ACHN (cell line): Measurements from ENCODE around the gene HMMR.
"Not testable (repeated sequence)": the region's sequence is repeated elsewhere in the genome, so short reads cannot be mapped to it uniquely, and the experiment has no call there.

ENCODE experiments used
- DNase-seq: peaks from one replicate; pipeline ENCODE4 v3.0.0-alpha.2; 2015
- in situ Hi-C: cut with HindIII; loops from 2 replicates; pipeline ENCODE4 v1.10.0; 2017; ENCODE audit warnings: low sequenced_read_pairs, low pct_ligation_motif_present, low pct_unique_long_range_greater_than_20kb

HMMR gene

DNA sequence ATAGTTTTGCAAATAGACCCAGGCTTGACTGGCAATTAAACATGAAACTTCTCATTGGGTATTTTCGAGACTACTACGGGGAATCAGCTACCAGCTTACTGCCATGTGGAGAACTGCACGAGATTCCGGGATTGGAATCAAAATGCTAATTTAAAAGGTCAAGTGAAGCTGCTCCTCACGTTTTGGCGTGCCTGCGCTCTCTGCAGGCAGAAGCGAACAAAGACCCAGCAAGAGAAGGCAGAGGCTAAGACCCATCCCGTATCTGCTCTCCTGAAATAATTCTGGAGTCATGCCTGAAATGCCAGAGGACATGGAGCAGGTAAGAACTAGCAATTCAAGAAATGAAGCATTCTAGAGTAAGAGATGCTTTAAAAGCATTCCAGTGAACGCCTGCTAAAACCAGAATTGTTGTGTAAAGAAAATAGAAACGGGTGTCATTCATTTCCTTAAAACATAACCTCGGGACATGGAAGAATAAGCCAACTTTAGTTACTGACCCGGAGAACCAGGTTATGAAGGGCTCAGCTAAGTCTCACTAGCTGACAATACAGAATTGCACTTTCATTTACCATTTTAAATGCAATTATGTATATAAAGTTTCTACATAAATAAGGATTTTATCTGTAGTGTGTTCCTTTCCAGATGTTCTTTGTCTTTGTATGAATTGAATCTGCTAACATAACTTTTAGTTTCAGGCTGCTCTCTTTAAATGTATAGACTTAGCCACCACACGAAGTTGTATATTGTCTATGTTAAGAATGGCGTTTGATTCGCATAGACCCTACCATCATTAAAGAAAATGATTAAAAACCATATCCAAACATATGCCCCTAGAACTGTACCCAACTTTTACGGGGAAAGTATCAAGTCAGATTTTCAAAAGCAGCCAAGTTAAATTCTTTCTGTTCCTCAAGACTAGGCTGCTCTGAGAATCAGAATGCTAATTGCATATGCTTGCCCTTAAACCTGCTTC lies 43.0 kb downstream of the HMMR start:
- in situ Hi-C loops = no loop called here
- peak; percentile 80 for DNase-seq

DNA sequence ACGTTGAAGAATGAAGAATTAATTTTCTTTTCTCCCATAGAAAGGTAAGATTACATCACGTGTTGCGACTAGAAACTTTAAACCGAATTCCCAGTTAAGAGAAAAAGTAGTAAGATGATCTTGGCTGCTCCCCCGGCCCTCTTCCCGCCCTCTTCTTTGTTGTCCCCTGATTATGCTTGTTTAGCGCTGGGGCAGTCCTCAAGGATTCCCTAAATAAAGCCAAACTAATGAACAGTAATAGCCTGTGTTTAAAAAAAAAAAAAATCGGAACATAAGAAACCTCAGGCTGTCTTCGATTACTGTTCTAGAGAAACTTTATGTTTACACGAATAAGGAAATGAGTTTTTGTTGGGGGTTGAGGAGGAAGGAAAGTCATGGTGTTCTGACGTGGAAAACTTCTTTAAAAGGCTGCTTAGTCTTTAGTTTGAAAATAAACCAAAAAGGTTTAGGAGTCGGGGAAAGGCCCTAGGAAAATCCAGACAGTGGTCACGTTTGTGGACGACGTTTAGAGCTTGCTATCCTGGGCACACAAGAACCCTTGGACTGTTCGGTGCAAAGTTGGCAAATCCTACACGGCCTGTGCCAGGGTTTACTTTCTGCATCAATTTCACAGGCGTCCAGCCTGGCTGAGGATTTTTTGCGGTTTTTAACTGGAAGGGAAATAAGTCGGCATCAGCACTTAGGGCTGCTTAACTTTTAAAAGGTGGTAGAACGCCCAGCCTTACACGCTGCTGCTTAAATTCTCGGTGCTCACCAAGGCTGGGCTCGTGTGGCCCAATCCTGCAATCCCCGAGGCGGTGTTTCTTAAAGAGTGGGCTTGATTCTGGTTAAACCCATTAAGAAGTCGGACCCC lies 43.9 kb downstream of the HMMR start:
- peak; percentile 42 for DNase-seq
- in situ Hi-C loops = no loop called here

DNA sequence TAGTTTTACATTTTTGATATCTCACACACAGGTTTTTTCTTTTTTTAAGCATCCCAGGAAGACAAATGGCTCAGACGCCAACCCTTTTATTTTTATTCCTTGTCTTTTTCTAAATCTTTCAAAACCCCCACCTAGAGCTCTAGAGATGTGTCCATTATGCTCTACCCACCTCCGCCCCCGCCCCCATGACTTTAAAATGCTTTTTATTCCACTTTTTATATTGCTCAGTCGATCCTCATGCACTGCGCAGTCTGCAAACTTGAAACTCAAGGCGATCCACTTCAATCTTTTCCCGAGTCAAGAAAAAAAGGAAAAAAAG lies 44.6 kb downstream of the HMMR start:
- in situ Hi-C loops = no loop called here
- no peak for DNase-seq

DNA sequence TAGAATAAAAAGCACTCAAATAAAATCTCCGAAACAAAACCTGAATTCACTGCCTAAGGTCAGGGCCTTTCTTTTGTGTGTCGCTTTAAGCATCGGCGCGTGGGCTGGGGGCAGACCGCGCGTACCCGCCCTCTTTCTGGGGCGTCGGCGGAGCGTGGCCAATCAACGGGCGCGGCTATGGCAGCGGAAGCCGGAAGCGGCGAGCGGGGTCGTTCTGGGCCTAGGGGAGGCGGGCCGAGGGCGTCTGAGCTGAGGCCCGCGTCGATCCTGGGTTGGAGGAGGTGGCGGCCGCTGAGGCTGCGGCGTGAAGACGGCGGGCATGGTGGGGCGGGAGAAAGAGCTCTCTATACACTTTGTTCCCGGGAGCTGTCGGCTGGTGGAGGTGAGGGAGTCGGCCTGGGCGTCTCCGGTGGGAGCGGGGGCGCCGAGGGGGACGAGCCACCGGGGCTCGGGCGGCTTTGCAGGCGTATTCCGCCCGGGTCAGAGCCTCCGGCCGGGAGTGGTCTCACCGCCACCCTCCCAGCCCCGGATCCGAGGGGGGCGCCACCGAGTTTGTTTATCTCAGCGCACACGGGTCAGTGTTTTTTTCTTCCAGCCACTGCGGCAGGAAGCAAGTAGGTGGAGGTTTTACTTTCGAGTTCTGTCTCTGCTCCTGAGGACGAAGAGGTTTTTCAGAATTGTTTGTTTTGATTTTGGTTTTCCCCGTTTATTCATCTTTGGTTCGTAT lies 45.1 kb downstream of the HMMR start, which contains the start of gene MAT2B:
Gene MAT2B, plus strand, starts transcription at position 252 of the 727 bp plus-strand sequence. Its CDS starts 68 bp downstream, at position 320.
- in situ Hi-C loops = no loop called here
- peak; percentile 93 for DNase-seq

DNA sequence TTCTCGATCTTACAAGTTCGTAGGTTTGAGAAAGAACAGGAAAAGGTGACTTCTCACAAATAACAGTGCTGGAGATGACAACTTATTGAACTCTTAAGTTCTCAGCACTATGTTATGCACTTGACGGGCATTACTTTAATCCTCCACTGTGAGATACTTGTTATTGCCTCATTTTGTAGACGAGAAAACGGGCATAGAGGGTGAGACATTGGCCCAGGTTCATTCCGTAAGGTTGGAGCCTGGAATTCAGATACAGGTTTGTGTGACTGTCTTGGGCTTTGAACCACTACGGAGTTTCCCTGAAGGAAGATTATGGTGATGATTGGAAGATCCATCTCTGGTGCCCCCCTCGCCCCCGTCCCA lies 45.6 kb downstream of the HMMR start:
- peak; percentile 36 for DNase-seq
- in situ Hi-C loops = no loop called here

DNA sequence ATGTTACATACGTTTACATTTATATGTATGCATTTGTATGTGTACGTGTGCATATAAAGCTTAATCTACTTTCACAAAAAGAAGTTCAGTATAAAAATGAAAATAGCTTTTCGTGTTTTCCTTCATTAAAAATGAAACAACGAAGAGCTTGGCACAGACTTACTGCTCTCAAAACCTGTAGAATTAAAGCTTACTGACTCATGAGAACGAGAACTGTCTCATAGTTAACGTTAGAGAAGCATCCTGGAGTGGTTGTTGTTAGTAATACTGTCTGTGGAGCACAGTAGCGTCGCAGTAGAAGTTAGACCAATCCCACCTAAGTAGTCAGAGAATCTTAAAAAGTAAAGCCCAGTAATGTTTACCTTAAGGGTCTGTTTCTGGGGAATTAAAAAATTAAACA lies 46.3 kb downstream of the HMMR start:
- in situ Hi-C loops = no loop called here
- DNase-seq = peak; percentile 52

DNA sequence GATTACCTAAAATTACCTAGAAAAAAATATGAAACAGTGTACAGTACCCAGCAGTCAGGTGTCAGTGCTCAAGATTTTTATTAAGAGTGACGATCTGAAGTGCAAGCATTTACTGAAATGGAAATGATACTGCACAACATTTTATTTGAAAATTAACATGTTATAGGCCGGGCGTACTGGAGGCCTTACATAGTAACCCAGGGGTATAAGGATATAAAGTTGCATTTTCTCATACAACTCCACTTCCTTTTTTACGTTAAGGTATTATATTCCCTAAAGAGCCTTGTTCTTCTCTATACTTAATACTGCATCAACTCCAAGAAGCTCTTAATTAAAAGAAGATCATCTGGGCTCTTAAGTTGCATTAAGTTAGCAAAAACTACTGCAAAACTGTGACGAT lies 48.3 kb downstream of the HMMR start:
- DNase-seq = no peak
- in situ Hi-C loops = no loop called here

DNA sequence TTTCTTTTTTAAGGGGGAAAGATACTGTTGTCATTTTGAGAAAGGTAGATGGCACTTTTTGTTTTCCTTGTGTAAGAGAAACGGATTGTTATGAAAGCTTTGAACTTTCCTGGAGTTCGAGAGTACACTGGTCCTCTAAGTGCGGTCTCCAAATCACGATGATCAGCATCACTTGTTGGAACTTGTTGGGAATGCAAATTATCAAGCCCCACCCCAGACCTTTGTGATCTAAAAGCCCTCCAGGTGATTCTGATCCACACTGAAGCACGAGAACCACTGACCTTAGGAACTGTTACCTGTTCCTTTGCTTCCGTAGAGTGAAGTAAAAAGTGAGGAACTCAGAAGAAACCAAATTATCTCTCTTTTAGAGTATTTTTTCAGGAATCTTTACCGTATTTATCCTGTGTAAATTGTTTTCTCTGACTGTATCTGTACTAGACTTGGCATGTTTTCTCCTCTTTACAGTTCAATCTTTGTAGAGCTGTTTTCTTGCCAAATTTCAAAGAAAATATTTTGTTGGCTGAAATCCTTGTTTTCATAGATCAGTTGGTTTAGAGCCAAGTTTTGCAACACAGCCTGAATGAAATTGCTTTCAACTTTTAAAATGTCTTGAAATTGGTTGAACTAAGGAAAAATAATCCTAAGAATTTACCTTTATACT lies 49.0 kb downstream of the HMMR start:
- peak; percentile 47 for DNase-seq
- in situ Hi-C loops = no loop called here

DNA sequence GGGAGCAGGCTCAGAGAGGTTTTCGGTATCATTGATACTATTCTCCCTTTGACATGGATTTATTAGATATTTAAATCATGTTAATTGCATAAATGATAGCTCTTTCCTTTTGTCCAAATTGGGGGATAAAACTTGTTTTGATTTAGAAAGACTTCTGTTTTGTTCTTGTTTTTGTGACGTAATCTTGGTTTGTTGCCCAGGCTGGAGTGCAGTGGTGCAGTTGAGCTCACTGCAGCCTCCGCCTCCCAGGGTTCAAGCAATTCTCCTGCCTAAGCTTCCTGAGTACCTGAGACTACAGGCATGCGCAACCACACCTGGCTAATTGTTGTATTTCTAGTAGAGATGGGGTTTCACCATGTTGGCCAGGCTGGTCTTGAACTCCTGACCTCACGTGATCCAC lies 52.1 kb downstream of the HMMR start:
- in situ Hi-C loops = no loop called here
- no peak for DNase-seq

DNA sequence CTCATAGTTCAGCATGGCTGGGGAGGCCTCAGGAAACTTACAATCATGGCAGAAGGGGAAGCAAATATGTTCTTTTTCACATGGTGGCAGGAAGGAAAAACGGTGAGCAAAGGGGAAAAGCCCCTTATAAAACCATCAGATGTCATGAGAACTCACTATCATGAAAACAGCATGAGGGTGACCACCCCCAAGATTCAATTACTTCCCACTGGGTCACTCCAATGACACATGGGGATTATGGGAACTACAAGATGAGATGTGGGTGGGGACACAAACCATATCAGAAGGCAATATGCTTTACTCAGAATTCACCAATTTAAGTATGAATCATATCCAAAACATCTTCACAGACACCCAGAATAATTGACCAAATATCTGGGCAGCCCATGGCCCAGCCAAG lies 64.7 kb downstream of the HMMR start:
- no peak for DNase-seq
- in situ Hi-C loops = no loop called here

DNA sequence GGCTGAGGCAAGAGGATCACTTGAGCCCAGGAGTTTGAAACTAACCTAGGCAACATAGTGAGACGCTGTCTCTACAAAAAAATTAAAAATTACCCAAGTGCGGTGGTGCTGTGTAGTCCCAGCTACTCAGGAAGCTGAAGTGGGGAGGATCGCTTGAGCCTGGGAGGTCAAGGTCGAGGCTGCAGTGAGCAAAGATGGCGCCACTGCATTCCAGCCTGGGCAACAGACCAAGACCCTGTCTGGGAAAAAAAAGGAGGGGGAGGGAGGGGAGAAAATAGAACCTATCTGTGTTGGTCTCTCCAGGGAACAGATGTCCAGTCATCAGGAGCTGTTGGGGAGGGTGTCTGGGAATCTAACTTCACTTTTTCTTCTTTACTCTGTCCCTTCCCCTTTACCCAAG lies 69.3 kb downstream of the HMMR start:
- DNase-seq = no peak
- in situ Hi-C loops = no loop called here

DNA sequence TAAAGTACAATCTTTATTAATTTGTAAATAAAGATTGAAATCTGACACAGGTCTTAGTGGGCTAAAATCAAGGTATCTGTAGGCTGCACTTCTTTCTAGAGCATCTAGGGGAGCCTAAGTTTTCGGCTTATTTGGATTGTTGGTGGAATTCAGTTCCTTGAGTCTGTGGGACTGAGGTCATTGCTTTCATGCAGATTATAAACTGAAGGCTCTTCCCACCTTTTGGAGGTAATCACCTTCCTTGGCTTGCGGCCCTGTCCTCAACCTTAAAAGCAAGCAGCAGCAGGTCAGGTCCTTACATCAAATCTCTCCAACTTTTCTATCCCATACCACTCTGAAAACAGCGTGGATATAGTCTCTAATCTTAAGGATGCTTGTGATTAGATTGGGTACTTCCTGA lies 70.8 kb downstream of the HMMR start:
- in situ Hi-C loops = no loop called here
- no peak for DNase-seq

DNA sequence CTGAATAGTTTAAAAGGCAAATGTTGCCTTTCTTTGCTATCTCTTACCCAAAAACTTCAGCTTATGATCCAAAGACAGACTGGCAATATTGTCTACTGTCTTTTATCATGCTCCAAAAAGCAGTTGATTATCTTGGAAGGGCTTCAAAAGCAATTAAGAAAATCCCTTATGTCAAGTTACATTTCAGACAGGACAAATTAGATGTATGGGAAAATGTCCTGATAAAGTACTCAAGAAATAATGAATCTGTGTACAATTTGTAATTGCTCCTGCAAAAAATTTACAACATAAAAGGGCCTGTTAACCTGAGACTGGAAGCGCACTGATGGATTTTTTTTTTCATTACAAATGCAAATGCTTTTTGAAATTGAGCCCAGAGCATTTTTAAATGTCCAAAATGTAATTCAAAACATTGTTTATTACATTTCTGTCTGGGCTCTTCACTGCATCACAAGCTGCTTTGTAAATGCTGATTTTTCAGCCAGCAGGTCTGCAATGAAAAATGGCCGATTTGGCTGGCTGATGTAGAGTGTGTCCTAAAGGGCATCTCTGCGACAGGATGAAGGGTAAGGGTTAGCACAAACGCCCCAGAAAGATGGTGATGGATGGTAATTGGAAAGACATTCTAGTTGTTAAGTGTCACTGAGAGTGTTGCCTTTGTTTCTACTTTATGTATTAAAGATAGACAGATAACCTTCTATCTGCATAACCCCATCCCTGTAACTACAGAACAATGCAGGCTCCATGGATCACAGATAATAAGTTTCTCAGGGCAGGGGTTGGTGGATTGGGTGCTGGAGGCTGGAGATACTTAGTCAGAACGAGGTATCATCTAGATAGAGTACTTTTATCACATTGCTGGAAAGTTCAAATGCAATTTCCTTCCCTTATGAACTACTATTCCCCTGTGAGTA lies 72.0 kb downstream of the HMMR start:
- no peak for DNase-seq
- in situ Hi-C loops = no loop called here

DNA sequence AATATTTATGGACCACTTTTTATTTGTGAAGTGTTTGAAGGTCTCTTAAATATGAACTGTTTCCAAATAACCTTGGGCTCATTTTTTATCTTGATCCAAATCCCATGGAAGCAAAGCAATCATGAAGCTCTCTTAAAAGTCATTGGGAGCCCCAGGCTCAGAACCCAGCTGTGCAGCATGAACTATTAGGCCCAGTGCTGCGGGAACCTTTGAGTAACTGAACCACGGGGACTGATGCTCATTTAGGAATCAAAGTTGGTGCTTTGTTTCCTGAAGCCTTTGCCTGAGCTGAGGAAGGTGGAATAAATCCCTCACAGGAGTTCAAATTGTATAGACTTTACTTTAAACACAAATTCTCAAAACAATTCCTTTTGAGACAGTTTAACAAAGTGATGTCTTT lies 72.8 kb downstream of the HMMR start:
- no peak for DNase-seq
- in situ Hi-C loops = no loop called here

DNA sequence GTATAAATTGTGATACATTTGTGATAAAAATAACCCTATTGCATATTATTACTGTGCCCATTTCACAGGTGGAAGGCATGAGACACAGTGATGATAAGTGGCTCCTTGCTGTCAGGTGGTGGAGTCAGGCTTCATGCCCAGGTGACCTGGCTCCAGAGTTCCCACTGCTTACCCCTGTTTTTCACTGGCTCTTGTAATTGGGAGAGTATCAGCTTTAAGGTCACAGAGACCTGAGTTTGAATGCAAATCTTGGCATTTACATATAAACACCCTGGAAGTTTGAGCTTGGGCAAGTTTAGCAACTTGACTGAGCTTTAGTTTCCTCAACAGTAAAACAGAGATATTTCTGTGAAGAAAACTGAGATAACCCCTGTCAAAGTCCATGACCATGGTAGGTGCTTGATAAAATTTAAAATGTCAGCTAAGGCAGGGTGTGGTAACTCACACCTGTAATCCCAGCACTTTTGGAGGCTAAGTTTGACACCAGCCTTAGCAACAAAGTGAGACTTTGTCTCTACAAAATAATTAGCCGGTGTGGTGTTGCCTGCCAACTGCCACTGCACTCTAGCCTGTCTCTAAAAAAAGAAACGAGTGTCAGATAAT lies 74.2 kb downstream of the HMMR start:
- in situ Hi-C loops = no loop called here
- DNase-seq = no peak

DNA sequence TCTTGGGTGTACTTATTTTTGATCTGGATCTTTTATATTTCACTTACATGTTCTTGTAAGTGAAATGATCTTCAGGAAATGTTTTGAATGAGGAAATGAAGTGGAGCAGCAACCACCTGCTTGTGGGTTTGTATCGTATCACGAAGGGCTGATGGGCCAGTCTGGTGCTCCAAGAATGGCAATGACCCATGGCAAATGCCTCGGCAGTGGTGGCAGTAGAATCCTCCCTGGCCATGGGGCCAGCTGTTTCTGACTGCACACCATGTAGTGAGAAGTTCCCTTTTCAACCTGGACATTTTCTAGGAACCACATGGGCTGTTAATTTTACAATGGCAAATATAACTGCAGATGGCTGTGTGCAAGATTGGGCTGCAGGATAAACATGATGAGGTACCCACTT lies 74.9 kb downstream of the HMMR start:
- DNase-seq = no peak
- in situ Hi-C loops = no loop called here

DNA sequence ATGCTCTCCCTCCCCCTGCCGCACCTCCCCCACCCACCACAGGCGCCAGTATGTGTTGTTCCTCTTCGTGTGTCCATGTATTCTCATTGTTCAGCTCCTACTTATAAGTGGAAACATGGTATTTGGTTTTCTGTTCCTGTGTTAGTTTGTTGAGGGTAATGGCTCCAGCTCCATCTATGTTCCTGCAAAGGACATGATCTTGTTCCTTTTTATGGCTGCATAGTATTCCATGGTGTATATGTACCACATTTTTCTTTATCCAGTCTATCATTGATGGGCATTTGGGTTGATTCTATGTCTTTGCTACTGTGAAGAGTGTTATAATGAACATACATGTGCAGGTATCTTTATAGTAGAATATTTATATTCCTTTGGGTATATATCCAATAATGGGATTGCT lies 76.0 kb downstream of the HMMR start:
- in situ Hi-C loops, DNase-seq: not testable (repeated sequence)
